Endometrial microvascular endothelial cells (primary cell): ENCODE data around the gene EGFL7. TPM values are rescaled to one million over a fixed set of nuclear protein-coding genes. Genes with fewer than 3 reads are reported as not detected.

Experiments used
- in situ Hi-C: cut with HindIII; loops from 2 replicates; pipeline ENCODE4 v1.10.0; 2017; ENCODE audit warnings: low sequenced_read_pairs, low pct_unique_long_range_greater_than_20kb; ENCODE audit errors: inconsistent ontology term
- total RNA-seq: library from RNA; depleted of rRNA; stranded (reverse); fragments of >200 nt; gene quantifications from one replicate; pipeline ENCODE4 v1.2.3, GENCODE V29; 2015; ENCODE audit errors: inconsistent ontology term

Gene EGFL7
- total RNA-seq: 1,333 TPM

GRCh38 chr9:136662656-136663581 is at the start of gene EGFL7:
EGFL7 (plus strand) TSS chr9:136662916; CDS start chr9:136668283, 5,367 bp downstream.
- in situ Hi-C loops: no loop called here

- in situ Hi-C loops: no loop called here
These were observed 48.8 kb upstream of the EGFL7 start for GRCh38 chr9:136613824-136614371.

GRCh38 chr9:136614372-136614922 is 48.3 kb upstream of the EGFL7 start:
- in situ Hi-C loops: no loop called here

GRCh38 chr9:136614967-136615623 is 47.6 kb upstream of the EGFL7 start:
- in situ Hi-C loops: no loop called here

GRCh38 chr9:136615631-136616306 is 46.9 kb upstream of the EGFL7 start:
- in situ Hi-C loops: no loop called here

- in situ Hi-C loops: no loop called here
These were observed 46.4 kb upstream of the EGFL7 start for GRCh38 chr9:136616307-136616635.

- in situ Hi-C loops: no loop called here
These were observed 45.6 kb upstream of the EGFL7 start for GRCh38 chr9:136616948-136617695.

- in situ Hi-C loops: no loop called here
These were observed 44.8 kb upstream of the EGFL7 start for GRCh38 chr9:136617746-136618579.

- in situ Hi-C loops: no loop called here
These were observed 43.9 kb upstream of the EGFL7 start for GRCh38 chr9:136618580-136619547.

- in situ Hi-C loops: no loop called here
These were observed 42.8 kb upstream of the EGFL7 start for GRCh38 chr9:136619742-136620440.

GRCh38 chr9:136620441-136621018 is 42.2 kb upstream of the EGFL7 start:
- in situ Hi-C loops: no loop called here

- in situ Hi-C loops: no loop called here
These were observed 41.5 kb upstream of the EGFL7 start for GRCh38 chr9:136621019-136621733.

- in situ Hi-C loops: no loop called here
These were observed 41.0 kb upstream of the EGFL7 start for GRCh38 chr9:136621734-136622093.

GRCh38 chr9:136622538-136622948 is 40.2 kb upstream of the EGFL7 start:
- in situ Hi-C loops: no loop called here
